Stimulated activated CD4-positive, alpha-beta T cell treated with anti-CD3 and anti-CD28 coated beads, TNF-alpha, amount 100 ng/mL, for 1 hour (primary cell): ENCODE data around the gene CREB1.

Experiments
- DNase-seq, 3 donors: peaks; one replicate each; pipeline ENCODE4 v3.0.0-alpha.2; 2020; ENCODE audit warnings: low read depth in 3 of 3, low spot score in 1 of 3

The CREB1 gene

GRCh38 chr2:207540431-207540830 is 10.7 kb downstream of the CREB1 start:
- DNase-seq: no peak

DNA sequence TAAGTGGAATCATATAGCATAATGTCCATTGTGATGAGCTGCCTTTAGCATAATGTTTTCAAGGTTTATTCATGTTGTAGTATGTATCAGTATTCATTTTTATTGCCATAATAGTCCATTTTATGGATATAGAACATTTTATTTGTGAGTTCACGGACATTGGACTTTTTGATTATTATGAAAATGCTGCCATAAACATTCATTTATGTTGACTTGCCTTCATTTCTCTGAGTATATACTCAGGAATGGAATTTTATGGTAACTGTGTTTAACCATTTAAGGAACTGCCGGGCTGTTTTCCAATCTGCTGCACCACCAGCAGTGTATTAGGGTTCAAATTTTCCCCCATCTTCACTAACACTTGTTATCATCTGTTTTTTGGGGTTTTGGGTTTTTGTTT is 12.2 kb downstream of the CREB1 start:
- DNase-seq: no peak

GRCh38 chr2:207543272-207543671 is 13.5 kb downstream of the CREB1 start:
- DNase-seq: no peak

DNA sequence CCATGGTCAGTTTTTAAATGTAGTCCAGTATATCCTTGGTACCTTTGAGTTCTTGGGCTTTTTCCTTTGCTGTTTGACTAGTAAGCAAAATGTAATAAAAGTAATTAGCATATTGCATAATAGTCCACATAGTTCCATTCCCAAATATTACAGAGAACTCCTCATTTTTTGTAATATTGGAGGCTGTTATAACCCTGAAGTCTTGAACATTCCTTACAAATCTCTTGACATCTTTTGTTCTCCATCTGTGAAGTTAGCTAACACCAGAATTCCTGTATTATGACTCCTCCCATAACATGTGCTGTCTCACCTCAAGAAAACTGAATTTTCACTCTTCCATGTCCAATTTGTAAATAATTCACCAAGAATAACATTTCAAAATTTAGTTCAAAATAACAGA is 17.1 kb downstream of the CREB1 start:
- DNase-seq: no peak

GRCh38 chr2:207549145-207549544 is 19.4 kb downstream of the CREB1 start:
- no peak for DNase-seq

- DNase-seq: no peak
Measured at GRCh38 chr2:207558079-207558491, 28.3 kb downstream of the CREB1 start.

DNA sequence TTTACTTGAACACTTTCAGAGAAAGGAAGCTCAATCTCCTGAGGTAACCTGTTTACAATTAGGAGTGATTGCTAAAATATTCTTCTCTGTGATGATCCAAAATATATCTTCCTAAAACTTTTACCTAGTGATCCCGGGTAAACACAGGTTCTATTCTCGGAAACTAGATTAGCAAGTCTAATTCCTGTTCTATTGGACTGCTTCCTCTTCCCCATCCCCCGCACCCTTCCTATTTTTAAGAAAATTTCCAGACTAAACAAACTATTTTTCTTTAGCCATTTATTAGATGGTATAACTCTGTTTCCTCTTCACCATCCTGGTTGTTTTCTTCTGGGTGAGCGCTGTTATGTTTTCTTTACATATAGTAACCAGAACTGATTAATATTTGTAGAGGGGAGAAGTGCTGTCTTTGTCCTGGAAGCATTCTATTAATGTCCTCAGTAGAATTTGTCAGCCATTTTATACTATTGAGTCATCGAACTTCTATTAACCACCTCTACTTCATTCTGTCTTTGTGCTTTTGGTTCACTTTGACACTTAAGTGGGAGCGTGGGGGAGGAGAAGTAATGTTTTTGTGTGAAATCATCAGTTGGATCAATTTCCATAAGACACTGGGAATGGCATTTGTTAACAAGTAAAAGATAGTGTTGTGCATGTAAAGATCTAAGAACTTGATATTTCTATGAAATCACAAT is 31.8 kb downstream of the CREB1 start:
- no peak for DNase-seq

DNA sequence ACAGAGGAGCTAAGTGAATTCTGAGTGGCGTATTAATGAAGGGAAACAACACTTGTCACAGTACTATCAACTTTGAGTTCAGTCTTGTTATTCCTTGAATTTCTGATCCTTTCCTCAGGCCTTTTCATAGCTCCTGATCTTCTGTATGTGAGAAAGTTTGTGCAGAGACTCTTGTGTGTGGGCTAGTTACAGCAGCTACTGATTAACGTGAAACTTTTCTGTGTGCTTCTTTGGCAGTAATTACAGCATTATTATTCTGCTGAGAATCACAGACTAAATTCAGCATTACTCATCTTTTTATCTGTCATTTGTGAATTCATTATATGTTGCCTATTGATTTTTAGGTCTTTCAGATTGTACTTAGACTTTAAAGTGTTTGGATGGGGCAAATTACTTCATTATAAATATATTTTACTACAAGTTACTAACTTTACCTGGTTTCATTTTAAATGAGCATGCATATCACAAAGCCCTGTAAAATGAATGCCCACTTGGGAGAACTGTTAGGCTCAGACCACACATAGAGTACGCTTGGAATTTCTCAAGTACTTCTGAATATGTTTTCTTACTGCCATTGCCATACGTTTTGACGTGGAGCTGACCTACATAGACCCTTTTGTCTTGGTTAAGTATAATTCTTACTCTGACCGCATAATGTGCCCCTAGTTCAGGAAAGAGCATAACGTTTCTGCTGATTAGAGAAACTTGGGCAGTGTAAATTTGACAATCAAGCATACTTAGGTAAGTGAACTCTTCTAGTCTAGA is 36.2 kb downstream of the CREB1 start:
- DNase-seq: no peak

DNA sequence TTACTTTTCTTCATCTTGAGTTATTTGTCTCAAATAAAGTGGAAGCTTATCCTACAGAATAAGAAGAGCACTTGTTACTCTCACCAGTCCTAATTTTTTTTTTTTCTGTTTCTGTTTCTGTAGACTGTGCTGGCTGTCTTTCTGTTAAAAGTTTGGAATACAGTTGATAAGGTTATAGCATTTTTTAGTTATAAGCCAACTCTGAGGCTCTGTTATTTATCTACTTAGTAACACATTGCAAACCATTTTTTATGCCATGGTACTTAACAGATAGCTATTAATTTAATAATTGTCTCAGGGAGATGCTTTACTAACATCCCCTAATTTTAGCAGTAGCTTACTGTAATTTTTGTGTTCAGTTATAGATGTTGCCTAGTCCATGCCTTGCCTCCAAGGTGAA is 37.9 kb downstream of the CREB1 start:
- DNase-seq: no peak

DNA sequence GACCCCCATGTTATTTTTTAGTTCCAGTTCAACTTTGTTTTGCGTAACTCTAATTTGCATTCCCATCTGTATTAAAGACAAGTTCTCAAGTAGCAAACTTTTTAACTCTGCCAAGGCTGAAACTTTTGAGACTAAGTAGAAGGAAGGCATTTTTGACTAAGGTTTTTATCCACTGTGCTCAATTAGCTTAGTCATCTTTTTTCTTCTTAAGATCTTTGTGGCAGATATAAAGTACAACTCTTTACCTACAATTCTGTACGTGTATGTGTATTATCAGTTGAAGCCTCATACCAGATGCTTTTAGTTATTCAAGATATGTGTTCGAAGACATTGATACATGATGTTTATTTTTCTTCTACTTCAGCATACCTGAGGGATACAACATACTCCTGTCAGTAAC is 41.6 kb downstream of the CREB1 start:
- DNase-seq: no peak

- no peak for DNase-seq
Measured at GRCh38 chr2:207584952-207585351, 55.2 kb downstream of the CREB1 start.

GRCh38 chr2:207587305-207587704 is 57.5 kb downstream of the CREB1 start:
- no peak for DNase-seq

DNA sequence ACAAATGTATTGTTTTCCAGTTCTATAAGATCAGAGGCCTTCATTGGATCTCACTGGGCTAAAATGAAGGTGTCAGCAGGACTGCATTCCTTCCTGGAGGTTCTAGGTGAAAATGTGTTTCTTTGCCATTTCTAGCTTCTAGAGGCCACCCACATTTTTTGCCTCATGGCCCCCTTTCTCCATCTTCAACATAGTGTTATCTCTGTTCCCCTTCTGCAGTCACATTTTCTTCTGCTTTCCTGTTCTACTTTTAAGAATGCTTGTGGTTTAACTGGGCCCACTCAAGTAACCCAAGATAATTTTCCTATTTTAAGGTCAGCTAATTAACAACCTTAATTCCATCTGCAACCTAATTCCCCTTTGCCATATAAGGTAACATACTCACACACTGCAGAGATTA is 59.4 kb downstream of the CREB1 start:
- DNase-seq: no peak

- DNase-seq: no peak
Measured at GRCh38 chr2:207593277-207593676, 63.5 kb downstream of the CREB1 start.

DNA sequence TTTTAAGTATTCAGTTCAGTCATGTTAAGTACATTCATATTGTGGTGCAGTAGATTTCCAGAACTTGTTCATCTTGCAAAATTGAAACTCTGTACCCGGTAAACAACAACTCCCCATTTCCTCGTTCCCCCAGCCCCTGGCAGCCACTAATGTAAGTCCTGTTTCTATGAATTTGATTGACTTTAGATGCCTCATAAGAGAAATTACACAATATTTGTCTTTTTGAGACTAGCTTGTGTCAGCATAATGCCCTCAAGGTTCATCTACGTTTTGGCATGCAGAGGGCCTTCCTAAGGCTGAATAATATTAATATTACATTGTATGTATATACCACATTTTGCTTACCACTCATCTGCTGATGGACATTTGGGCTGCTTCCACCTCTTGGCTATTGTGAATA is 64.5 kb downstream of the CREB1 start:
- DNase-seq: no peak

GRCh38 chr2:207594731-207595130 is 65.0 kb downstream of the CREB1 start:
- no peak for DNase-seq

DNA sequence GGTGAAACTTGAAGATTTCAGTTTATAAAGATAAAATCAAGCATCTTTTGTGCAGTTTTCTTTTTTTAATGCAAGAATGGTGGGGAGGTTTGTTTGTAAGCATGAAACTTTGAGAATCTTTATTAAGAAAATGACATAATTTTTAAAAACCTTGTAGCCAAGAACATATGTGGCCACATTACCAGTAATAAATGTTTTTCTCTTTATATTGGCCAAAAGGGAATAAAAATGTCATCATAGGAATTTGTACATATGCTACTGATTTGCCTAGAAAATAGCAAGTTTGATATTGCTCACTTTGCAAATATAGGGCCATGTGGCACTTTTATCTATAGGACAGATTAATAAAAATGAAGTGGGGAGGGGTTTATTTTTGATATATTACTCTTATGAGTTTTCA is 69.9 kb downstream of the CREB1 start:
- no peak for DNase-seq

GRCh38 chr2:207600231-207600630 is 70.5 kb downstream of the CREB1 start:
- DNase-seq: no peak

GRCh38 chr2:207601774-207602173 is 72.0 kb downstream of the CREB1 start:
- DNase-seq: no peak

DNA sequence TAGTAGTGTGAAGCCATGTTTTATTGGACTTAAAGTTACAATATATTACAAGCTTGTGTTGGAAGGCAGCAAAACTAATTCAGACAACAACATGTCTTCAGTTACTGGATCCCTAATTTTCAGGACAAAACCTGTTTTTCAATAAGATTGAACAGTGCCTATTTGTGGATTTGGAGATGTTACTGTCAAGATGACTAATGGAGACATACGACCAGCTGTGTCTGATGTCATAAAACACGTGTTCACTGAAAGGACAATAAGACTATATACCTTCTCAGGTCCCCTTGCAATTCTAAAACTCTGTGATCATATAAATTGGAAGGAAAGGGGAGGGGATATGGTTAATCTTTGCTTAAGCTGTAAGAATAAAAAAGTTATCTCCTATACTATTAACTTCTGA is 73.7 kb downstream of the CREB1 start:
- no peak for DNase-seq

DNA sequence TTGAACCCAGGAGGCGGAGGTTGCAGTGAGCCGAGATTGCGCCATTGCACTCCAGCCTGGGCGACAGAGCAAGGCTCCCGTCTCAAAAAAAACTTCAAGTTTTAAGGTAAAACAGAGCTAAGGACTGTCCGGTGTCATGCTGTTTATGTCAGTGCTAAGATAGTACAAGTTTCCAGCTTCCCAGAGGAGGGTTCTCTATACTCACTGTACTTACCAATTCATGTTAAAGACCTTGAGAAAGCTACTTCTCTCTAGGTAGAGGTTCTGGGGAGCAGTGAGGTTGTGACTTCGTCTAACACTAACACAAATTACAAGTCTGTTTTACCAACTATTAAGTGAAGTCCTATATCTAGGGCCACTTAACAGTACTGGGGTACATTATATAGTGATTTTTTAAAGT is 76.6 kb downstream of the CREB1 start:
- no peak for DNase-seq

DNA sequence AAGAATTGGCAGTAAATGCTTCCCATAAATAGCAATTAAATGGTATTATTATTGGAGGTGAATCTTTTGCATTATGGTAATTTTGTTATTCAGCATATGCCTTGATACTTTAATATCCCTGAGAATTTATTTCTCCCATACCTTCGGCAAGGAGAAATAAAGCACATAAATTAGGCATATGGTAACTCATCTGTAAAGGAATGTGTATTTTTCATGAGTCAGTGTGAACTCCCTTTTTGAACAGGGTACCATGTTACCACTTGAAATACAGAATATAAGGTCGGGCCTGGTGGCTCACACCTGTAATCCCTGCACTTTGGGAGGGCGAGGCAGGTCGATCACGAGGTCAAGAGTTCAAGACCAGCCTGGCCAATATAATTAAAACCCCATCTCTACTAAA is 77.1 kb downstream of the CREB1 start:
- no peak for DNase-seq

DNA sequence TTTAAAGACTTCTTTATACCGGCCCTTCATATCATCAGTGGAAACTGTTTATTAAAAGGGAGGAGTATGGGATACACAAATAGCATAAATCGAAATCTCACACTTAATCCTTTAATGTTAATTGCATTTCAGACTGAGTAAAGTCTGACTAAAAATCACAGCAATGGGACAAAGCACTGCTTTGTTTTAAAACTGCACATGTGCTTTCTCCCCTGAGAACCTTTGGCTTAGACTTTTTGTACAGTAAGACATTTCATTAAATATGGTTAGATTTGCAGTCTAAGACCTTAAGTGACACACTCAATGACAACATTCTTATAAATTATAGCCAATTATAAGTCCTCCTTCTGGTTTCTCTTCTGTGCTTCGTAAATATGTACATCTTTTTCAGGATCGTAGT is 83.0 kb downstream of the CREB1 start:
- no peak for DNase-seq
